GM21367 (cell line): ENCODE data around the gene ZNF414.
"Not testable (repeated sequence)": the region's sequence is repeated elsewhere in the genome, so short reads cannot be mapped to it uniquely, and the experiment has no call there.

ENCODE experiments used
- ATAC-seq: cut with Tn5 transposase; IDR thresholded peaks from one replicate; pipeline ENCODE4 v1.9.1; 2021; ENCODE audit not compliant: unreplicated experiment

Gene ZNF414

DNA sequence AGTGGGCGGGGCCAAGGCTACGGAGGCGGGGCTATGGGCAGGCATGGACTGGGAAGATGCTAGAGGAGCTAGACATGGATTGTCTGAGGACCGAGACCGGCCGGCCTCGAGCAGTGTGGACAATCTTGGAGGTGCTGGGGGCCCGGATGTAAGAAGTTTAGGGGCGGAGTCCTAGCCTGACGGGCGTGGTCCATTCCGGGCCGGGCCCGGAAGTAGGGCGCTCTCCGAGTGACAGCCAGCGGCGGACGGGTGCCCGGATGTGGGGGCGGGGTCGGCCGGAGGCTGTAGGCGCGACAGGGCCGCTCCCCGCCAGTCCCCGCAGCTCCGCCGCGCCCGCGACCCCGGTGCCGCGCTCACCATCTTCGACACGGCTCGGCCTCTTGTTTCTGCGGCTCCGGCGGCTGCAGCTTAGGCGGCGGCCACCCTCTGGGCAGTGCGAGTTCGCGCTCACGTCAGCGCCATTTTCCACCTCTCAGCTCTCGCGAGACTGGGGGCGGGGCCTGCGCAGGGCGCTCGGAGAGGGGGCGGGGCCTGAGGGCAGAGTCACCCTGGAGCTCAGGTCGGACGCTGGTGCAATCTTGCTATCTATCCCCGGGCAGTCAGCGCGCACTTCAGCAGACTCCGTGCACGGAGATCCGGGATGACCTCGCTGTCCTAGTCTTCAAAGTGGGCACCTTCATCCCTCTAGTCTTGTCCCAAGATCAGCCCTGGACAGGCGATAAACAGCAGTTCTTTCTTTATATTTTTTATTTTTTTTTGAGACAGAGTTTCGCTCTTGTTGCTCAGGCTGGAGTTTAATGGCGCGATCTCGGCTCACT lies at the start of gene ZNF414:
Gene ZNF414, minus strand, starts transcription at position 481 of the 818 bp plus-strand sequence. Its CDS starts 121 bp downstream, at position 360.
- ATAC-seq, result peak; percentile 61

DNA sequence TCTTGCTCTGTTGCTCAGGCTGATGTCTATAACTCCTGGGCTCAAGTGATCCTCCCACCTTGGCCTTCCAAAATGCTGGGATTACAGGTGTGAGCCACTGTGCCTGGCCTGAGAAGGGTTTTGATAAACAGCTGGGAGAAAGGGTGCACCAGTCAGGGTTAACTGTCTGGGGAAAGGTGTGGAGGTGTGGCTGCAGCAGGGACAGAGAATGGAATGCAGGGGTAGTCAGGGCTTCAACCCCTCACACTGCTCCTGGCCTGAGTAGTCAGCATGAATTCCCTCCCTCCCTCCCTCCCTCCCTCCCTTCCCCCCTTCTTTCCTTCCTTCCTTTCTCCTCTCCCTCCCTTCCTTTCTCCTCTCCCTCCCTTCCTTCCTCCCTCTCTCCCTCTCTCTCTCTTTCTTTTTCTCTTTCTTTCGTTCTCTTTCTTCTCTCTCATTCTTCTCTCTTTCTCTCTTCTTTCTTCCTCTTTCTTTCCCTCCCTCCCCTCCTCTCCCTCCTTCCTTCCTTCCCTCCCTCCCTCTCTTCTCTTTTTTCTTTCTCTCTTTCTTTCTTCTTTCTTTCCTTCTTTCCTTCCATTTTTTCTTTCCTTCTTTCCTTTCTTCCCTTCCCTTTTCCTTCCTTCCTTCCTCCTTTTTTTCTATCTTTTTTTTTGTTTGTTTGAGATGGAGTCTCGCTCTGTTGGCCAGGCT lies 47.3 kb upstream of the ZNF414 start:
- ATAC-seq, result no peak

DNA sequence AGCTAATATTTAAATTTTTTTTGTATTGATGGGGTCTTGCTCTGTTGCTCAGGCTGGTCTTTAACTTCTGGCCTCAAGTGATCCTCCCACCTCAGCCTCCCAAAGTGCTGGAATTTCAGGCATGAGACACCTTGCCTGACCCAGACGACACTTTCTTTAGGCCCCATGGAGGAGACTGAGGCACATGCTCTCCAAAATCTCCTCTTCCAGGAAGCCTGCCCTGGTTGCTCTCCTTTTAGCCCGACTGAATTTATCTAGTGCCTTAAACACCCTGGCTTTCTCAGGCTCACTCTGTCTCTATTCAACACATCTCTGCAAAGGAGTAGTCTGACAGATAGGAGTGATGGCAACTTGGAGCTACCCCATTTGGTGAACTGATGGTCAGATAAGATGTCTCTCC lies 44.4 kb upstream of the ZNF414 start:
- ATAC-seq, result no peak

- no peak for ATAC-seq
Observed at GRCh38 chr19:8557642-8558238, 43.8 kb upstream of the ZNF414 start.

GRCh38 chr19:8553729-8554128 lies 39.8 kb upstream of the ZNF414 start:
- ATAC-seq, result not testable (repeated sequence)

GRCh38 chr19:8552810-8553209 lies 38.8 kb upstream of the ZNF414 start:
- ATAC-seq, result no peak

- no peak for ATAC-seq
Observed at GRCh38 chr19:8550070-8550469, 36.1 kb upstream of the ZNF414 start.

GRCh38 chr19:8545743-8546142 lies 31.8 kb upstream of the ZNF414 start:
- no peak for ATAC-seq

DNA sequence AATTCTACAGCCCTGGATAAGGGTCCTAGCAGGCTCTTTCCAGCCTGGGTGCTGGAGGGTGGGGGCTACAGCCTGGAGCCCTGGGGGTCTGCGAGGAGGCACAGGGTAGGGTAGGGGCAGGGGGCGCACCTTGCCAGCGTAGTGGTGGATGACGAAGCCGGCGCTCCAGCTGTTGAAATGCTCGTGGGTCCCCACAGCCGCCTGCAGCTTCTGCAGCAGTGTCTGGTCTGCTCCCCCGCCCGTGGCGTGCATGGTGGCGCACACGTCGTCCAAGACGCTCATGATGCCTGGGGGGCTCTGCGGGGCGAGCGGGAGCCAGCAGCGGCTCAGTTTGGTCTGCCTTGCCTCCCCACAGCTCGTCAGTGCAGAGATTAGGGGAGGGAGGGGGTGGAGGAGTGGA lies 30.2 kb upstream of the ZNF414 start:
- ATAC-seq, result no peak

- no peak for ATAC-seq
Observed at GRCh38 chr19:8539621-8540149, 25.7 kb upstream of the ZNF414 start.

- ATAC-seq, result no peak
Observed at GRCh38 chr19:8537099-8537498, 23.1 kb upstream of the ZNF414 start.

GRCh38 chr19:8536282-8536681 lies 22.3 kb upstream of the ZNF414 start:
- no peak for ATAC-seq

- no peak for ATAC-seq
Observed at GRCh38 chr19:8532225-8532624, 18.3 kb upstream of the ZNF414 start.

DNA sequence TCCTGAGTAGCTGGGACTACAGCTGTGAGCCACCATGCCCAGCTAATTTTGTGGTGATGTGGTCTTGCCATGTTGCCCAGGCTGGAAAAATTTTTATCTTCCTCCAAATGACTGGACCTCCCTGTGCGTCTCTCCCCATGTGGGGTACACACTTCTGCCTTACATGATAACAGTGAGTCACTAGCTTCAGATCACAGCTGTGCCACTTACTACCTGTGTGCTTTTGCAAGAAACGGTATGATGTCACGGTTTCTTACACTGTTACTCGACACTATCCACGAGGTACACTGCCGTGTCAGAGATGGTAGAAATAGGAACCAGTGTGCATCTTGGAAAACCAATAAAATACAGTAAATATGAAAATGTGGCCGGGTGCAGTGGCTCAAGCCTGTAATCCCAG lies 17.5 kb upstream of the ZNF414 start:
- no peak for ATAC-seq

DNA sequence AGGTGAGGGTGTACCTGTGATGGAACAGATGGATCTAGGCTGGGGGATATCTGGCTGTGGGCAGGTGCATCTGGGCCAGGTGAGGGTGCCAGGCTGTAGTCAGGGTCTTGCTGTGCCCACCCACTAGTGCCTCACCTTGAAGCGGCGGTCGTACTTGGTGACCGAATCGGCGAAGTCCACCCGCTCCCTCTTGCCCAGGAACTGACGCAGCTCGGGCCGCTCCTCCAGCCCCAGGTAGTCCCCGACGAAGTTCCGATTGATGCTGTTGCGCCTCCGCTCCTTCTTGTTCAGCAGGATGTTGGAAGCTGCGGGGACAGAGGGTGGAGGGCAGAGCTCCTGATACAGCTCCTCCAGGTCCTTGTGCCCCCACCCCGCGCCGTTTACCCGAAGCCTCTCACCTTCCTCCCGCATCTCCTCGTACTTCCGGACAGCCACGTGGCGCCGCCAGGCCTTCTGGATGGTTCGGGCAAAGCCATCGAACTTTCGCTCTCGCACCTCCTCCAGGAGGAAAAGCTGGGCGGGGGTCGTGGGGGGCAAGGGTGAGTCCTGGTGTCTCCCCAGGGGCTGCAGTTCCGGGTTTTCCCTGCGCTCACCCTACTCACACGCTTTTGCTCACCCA lies 16.2 kb upstream of the ZNF414 start:
- ATAC-seq, result no peak

DNA sequence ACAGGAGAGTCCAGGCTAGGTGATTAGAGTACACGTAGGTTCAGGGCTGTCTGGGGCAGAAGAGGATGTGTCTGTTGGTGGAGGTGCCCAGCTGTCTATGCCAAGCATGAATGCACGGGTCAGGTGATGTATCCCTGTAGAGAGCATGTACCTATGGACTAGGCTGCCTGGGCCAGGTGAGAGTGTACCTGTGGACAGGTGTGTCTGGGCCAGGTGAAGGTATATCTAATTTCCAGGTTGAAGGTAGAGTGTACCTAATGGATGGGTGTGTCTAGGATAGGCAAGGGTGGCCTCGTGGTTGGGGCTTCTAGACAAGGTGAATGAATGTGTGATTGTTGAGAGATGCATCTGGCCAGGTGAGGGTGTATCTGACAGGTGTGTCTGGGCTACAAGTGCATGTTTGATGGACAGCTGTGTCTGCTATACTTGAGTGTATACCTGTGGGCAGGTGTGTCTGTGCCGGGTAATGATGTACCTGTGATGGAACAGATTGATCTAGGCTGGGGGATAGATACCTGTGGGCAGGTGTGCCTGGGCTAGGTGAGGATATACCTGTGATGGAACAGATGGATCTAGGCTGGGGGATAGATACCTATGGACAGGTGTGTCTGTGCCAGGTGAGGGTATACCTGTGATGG lies 15.5 kb upstream of the ZNF414 start:
- ATAC-seq, result no peak

- no peak for ATAC-seq
Observed at GRCh38 chr19:8528500-8528899, 14.5 kb upstream of the ZNF414 start.

DNA sequence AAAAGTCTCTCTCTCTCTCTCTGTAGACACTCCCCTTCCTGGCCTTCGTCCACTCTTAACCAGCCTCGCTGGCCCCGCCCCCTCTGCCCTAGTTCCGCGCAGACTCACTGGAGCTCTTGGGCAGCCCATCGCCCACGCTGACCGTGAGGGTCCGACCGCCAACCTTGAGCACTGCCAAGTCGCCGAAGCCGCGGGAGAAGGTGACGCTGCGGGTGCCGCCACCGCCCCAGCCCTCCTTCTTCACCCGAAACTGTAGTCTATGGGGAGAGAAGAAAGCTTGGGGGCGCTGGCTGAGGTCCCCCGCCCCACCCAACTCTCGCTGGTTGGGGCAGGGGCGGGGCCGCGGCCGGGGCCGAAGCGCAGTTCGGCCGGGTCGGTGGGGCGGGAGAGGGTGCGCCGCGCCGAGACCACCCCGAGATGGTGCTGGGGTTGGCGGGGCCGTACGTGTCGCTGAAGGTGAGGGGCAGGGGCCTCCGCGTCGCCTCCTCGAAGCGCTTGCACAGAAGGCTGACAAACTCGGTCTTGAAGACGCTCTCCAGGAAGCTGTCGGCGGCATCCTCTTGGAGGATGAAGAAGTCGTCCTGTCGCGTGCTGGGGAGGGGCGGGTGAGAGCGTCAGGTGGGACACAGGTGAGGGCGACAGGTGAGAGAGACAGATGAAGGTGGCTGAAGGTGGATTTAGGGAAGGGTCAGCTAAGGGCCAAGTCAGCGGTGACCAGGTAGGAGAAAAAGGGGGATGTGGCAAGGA lies 12.6 kb upstream of the ZNF414 start:
- no peak for ATAC-seq

- ATAC-seq, result no peak
Observed at GRCh38 chr19:8525401-8525684, 11.4 kb upstream of the ZNF414 start.

GRCh38 chr19:8519388-8519787 lies 5.4 kb upstream of the ZNF414 start:
- ATAC-seq, result no peak
